Osteocyte (in vitro differentiated cells): ENCODE data around the gene MTMR10. TPM values are rescaled to one million over a fixed set of nuclear protein-coding genes. Genes with fewer than 3 reads are reported as not detected.

ENCODE experiments used
- DNase-seq: peaks from one replicate; pipeline ENCODE4 v3.0.0; 2021; ENCODE audit warnings: mixed read lengths; ENCODE audit not compliant: unreplicated experiment; ENCODE audit errors: extremely low spot score
- H3K27ac Mint-ChIP-seq: one replicate; pipeline ENCODE4 v1.8.0; 2021; ENCODE audit warnings: mild to moderate bottlenecking, mixed read lengths; ENCODE audit not compliant: unreplicated experiment
- H3K27me3 Mint-ChIP-seq: one replicate; pipeline ENCODE4 v1.8.0; 2021; ENCODE audit warnings: mixed read lengths; ENCODE audit not compliant: unreplicated experiment
- H3K36me3 Mint-ChIP-seq: one replicate; pipeline ENCODE4 v1.8.0; 2021; ENCODE audit warnings: mixed read lengths; ENCODE audit not compliant: unreplicated experiment
- H3K4me1 Mint-ChIP-seq: one replicate; pipeline ENCODE4 v1.8.0; 2021; ENCODE audit warnings: mixed read lengths; ENCODE audit not compliant: unreplicated experiment
- H3K4me3 Mint-ChIP-seq: one replicate; pipeline ENCODE4 v1.8.0; 2021; ENCODE audit warnings: mild to moderate bottlenecking, moderate library complexity, mixed read lengths; ENCODE audit not compliant: unreplicated experiment
- H3K9me3 Mint-ChIP-seq: one replicate; pipeline ENCODE4 v1.8.0; 2021; ENCODE audit warnings: mixed read lengths; ENCODE audit not compliant: unreplicated experiment
- CTCF ChIP-seq: fragments of 200-600 bp; sonication (generic); IDR thresholded peaks from 2 replicates; pipeline ENCODE4 v1.5.0; 2021; ENCODE audit warnings: antibody characterized with exemption, mild to moderate bottlenecking, moderate library complexity
- total RNA-seq: library from RNA; stranded (reverse); gene quantifications from 2 replicates; pipeline ENCODE4 v1.2.1, GENCODE V29; 2021

The MTMR10 gene
- total RNA-seq, 1 donor from 2014 or later, result 23.3 TPM

GRCh38 chr15:30896211-30896606, 95.2 kb downstream of the MTMR10 start:
- Mint-ChIP-seq H3K27me3 (no peaks in the 10 kb centered on the region), H3K9me3 (no peaks in the 10 kb centered on the region), H3K4me3 (no peak overlapping the region), H3K27ac (no peak overlapping the region), H3K36me3 (peaks cover 5% of the 10 kb centered on the region), H3K4me1 (peaks cover 4% of the 10 kb centered on the region)
- no peak for TF ChIP-seq CTCF
- no peak for DNase-seq

DNA sequence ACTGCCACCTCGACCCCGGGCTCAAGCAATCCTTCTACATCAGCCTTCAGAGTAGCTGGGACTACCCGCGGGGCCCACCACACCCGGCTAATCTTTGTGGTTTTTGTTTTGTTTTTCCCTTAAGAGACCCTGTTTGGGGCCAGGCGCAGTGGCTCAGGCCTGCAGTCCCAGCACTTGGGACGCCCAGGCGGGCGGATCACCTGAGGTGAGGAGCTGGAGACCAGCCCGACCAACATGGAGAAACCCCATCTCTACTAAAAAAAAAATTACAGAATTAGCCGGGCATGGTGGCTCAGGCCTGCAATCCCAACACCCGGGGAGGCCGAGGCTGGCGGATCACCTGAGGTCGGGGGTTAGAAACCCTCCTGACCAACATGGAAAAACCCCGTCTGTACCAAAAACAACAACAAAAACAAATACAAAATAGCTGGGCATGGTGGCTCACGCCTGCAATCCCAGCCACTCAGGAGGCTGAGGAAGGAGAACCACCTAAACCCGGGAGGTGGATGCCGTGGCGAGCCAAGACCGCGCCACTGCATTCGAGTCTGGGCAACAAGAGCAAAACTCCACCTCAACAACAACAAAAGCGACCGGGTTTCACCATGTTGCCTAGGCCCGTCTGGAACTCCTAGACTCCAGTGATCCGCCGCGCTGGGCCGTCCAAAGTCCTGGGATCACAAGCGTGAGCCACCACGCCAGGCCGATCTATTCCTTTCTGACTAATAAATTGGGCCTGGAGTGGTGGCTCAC, 95.8 kb downstream of the MTMR10 start:
- H3K27me3 Mint-ChIP-seq, result no peaks in the 10 kb centered on the region
- no peak overlapping the region for H3K27ac Mint-ChIP-seq
- TF ChIP-seq CTCF, result no peak
- no peak overlapping the region for H3K4me3 Mint-ChIP-seq
- H3K4me1 Mint-ChIP-seq, result peaks cover 4% of the 10 kb centered on the region
- H3K36me3 Mint-ChIP-seq, result peaks cover 5% of the 10 kb centered on the region
- no peaks in the 10 kb centered on the region for H3K9me3 Mint-ChIP-seq
- no peak for DNase-seq

GRCh38 chr15:30889196-30889595, 102.2 kb downstream of the MTMR10 start:
- DNase-seq, result no peak
- no peak for TF ChIP-seq CTCF
- H3K27ac Mint-ChIP-seq, result no peak overlapping the region
- no peaks in the 10 kb centered on the region for H3K9me3 Mint-ChIP-seq
- H3K4me1 Mint-ChIP-seq, result peaks cover under 1% of the 10 kb centered on the region
- peaks cover 2% of the 10 kb centered on the region for H3K36me3 Mint-ChIP-seq
- peaks cover 3% of the 10 kb centered on the region for H3K27me3 Mint-ChIP-seq
- no peak overlapping the region for H3K4me3 Mint-ChIP-seq

Other genes starting within 250 kb of the MTMR10 start
- 21.5 and 24.1 TPM in 2 replicates for gene FAN1, start 87.7 kb downstream of the MTMR10 start, total RNA-seq
- gene TRPM1, start 110.1 kb upstream of the MTMR10 start, total RNA-seq, result not detected in 2 replicates